ENCODE measurements around the gene MIER3.
A peak's percentile ranks its signal among the peaks of the same experiment; 100 is the strongest.
"Not testable (repeated sequence)": the region's sequence is repeated elsewhere in the genome, so short reads cannot be mapped to it uniquely, and the experiment has no call there.

MIER3 gene, protein sequence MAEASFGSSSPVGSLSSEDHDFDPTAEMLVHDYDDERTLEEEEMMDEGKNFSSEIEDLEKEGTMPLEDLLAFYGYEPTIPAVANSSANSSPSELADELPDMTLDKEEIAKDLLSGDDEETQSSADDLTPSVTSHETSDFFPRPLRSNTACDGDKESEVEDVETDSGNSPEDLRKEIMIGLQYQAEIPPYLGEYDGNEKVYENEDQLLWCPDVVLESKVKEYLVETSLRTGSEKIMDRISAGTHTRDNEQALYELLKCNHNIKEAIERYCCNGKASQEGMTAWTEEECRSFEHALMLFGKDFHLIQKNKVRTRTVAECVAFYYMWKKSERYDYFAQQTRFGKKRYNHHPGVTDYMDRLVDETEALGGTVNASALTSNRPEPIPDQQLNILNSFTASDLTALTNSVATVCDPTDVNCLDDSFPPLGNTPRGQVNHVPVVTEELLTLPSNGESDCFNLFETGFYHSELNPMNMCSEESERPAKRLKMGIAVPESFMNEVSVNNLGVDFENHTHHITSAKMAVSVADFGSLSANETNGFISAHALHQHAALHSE

DNA sequence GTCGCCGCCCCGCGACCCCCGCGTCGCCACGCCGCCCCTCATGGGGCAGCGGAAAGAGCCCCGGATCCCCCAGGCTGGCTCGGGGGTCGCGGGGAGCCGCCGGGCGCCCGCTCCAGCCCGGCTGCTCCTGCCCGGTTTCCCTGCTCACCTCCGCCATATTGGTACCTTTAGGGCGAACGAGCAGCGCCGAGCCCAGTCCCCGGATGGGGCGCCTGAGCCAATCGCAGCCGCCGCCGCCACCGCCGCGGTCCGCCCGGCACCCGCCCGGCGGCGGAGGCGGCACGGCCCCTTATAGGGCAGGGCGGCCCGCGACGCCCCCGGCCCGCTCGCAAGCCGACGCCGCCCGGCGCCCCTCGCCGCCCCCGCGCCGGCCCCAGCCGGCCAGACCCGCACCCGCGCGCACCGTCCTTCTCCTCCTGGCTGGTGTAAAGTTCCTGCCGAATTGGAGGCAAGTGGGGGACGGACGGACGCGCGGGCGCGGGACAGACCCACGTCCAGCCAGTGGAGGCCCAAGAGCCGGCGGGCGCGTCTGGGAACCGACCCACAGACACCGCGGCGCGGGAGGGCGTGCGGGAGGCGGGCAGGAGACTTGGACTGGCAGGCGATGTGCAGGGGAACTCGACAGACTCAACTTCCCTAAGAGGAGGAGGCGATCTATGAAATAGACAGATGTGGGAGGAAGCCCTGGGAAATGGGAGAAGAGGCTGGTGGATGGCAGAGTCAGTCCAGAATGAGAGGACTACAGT, at the start of gene MIER3:
TSS of gene MIER3 (minus strand) at position 178 of the 746 bp plus-strand sequence. CDS start at position 157, 21 bp downstream.
- peak; percentile 82 for DNase-seq

DNA sequence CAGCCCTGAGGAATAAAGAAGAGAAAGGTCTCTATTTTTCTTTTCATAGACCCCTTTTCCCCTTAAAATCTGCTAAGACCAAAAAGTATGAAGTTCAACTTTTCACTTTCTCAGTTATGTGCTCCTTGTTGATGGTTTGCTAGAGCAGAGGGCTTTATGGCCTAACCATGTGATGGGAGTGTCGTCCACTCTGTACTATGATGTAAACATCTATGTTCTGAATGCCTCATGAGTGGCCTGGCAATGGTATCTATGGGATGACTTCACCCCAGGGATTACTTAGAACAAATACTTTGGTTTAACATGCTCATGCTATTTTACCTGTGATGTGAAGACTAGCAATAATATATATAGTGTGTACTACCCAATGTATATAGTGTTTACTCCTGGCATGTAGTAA, 43.7 kb upstream of the MIER3 start:
- DNase-seq: no peak

GRCh38 chr5:56993241-56993640, 41.3 kb upstream of the MIER3 start:
- DNase-seq: no peak

- no peak for DNase-seq
Measured at GRCh38 chr5:56989676-56990075, 37.8 kb upstream of the MIER3 start.

GRCh38 chr5:56988490-56988889, 36.6 kb upstream of the MIER3 start:
- no peak for DNase-seq

DNA sequence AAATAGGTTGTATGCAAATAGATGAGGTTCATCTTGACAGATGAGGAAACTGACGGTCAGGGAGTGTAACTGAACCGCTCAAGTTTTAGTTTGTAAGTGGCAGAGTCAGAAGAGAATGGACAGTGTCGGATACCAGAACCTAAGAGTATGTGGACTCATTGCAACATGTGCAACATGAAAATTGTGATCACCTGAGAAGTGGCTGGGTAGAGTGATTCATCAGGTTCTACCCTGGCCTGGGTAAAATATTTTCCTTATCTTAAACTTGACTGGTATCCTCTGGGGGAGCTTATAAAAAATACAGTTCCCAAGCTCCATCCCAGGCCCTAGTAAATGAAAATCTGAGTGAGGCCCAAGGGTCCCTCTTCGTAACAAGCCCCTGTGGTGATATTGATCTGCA, 35.2 kb upstream of the MIER3 start:
- no peak for DNase-seq

DNA sequence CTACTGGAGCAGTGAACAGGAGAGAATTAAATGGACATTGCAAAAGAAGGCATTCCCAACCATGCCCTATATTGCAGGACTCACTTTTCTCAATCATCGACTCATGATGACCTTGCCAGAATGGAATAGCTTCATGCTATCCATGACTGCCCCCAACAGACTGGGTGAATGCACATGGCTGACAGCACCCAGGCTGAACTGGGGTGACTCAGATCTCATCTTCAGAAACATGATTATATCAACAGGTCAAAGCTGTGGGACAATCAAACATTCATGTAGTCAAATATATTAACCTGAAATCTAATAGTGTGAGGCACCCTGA, 34.7 kb upstream of the MIER3 start:
- DNase-seq: no peak

DNA sequence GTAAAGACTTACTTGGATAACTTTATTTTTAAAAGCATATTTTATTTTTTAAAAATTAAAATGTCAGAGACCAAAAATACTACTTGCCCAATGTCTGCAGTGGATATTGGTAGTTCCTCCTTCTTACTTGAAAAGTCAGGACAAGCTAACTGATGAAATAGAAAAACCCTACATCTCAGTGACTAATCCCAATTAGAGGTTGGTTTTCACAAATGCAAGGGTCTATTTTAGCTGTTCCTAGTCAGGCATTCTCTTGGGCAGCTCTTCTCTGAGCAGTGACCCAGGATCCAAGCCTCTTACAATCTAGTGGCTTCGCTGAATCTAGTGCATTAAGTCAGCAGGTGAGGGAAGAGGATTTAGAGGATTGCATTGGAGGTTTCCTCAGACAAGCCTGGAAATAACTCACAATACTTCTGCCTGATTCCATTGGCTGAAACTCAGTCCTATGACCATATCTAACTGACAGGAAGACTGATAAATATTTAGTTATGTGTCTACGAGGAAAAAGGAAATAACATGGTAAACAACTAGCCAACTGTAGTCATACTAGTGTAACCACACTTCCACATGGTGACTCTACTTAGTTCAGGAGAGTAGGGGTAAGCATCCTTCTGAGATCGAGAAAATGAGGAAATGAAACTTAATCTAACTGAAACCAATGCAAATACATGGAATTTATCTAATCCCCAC, 34.2 kb upstream of the MIER3 start:
- no peak for DNase-seq

DNA sequence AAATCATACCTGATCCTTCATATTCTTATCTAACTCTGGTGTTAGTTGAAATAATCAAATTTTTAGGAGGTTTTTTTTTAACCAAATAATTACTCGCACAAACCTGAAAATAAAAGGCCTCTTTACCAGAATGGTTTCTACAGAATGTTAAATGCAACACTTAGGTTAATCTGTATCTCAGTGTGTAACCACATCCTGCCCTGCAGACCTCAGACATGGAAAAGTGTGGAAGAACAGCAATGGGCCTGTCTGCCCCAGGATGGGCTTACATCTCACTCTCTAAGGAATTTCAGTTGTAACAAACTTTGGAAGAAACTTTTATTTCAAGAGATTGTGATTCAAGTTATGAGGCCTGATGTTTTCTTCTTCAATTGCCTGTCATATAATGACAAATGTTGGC, 32.5 kb upstream of the MIER3 start:
- DNase-seq: no peak

- no peak for DNase-seq
Measured at GRCh38 chr5:56983593-56984361, 31.9 kb upstream of the MIER3 start.

- no peak for DNase-seq
Measured at GRCh38 chr5:56981548-56982315, 29.8 kb upstream of the MIER3 start.

DNA sequence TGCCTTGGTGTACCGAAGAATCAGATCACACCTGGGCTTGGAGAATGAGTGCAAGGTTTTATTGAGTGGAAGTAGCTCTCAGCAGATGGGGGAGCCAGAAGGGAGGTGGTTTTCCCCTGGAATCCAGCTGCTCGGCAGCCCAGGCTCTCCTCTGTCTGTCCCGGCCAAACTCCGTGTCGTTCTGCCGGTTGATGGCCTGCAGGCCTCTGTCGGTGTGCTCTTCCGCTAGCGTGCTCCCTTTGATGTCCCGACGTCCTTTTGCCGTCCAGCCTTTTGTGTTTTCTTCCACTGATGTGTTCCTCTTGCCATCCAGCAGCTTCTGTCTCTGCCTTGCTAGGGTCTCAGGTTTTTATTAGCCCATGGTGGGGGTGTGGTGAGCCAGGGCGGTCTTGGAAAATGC, 28.0 kb upstream of the MIER3 start:
- no peak for DNase-seq

GRCh38 chr5:56979526-56979925, 27.6 kb upstream of the MIER3 start:
- not testable (repeated sequence) for DNase-seq

GRCh38 chr5:56977822-56978221, 25.9 kb upstream of the MIER3 start:
- no peak for DNase-seq

- DNase-seq: no peak
Measured at GRCh38 chr5:56977021-56977420, 25.1 kb upstream of the MIER3 start.

GRCh38 chr5:56974241-56974640, 22.3 kb upstream of the MIER3 start:
- DNase-seq: no peak

DNA sequence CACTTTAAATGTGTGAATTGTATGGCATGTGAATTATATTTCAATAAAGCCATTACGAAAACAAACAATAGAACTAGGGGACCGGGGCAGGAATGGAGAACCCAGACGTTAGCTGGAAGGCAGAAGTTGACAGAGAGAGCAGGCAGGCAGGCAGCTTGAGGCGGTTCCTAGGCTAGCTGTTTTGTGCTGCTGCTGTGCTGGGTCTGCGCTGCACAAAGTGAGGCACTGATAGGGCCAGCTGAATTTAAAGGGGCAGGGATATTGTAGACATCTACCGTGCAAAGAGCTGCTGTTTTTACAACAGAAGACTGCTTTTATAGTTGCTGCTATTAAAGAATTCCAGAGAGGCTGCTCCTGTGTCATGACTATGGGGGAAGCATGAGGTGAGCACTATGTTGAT, 21.6 kb upstream of the MIER3 start:
- no peak for DNase-seq

DNA sequence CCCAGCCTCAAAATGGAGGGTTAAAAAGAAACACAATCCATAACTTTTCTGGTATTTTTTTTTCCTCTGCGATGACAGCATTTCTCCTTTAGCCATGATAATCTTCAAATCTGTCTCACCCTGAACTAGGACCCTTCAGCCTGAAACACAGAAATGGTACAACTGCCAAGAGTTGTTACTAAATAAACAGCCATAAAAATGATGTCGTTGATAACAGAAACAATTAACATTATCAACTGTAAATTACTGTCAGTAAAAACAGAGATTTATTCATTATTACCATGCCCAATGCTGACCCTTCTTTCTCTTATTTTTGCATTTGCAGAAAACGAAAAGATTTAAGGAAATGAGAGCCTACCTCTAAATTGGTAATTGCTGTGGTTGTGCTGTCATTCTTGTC, 19.4 kb upstream of the MIER3 start:
- DNase-seq: no peak

GRCh38 chr5:56964173-56964572, 12.2 kb upstream of the MIER3 start:
- DNase-seq: no peak

- no peak for DNase-seq
Measured at GRCh38 chr5:56963246-56963645, 11.3 kb upstream of the MIER3 start.

GRCh38 chr5:56962286-56962685, 10.4 kb upstream of the MIER3 start:
- no peak for DNase-seq

- DNase-seq: no peak
Measured at GRCh38 chr5:56961746-56962145, 9.8 kb upstream of the MIER3 start.
